Measurements from ENCODE around the gene C4BPA.

C4BPA gene

DNA sequence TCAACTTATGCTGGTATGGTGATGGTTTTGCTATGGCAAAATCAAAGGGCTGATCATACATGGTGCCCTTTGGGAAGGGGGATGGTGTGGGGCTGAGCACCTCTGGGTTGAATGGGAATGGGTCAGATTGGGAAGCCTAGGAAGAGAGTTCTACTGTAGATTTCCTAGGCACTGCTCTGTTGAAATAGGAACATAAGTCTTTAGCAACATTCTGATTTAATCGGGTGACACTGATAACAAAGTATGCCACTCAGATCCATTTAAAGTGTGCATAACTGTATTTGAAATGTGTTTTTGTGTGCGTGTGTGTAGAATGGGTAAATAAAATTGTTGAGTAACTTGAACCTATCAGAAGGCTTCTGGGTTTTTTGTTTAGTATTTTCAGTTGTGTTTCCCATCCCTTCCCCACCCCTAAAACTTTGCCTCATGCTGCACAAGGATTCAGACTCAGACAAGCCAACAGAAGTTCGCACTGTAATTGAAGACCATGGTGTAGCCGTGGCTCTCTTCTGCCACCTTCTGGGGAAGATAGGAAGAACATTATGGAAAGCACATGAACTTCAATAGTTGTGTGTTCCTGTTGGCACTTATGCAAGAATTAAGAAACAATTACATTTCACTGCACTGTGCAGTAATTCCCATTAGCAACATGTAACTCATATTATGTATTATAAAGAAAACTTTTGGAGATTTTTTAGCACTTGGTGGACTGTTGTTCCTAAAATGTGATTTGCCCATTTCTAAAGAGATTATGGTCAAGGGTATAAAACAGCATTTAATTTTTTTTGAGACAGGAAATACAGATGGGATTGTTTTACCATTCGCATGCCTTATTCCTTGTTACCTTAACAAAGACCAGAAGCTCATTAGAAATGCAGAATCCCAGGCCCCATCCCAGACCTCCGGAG is 26.3 kb upstream of the C4BPA start:
- no peak for DNase-seq (ENCODE audit: low read depth, low spot score)

DNA sequence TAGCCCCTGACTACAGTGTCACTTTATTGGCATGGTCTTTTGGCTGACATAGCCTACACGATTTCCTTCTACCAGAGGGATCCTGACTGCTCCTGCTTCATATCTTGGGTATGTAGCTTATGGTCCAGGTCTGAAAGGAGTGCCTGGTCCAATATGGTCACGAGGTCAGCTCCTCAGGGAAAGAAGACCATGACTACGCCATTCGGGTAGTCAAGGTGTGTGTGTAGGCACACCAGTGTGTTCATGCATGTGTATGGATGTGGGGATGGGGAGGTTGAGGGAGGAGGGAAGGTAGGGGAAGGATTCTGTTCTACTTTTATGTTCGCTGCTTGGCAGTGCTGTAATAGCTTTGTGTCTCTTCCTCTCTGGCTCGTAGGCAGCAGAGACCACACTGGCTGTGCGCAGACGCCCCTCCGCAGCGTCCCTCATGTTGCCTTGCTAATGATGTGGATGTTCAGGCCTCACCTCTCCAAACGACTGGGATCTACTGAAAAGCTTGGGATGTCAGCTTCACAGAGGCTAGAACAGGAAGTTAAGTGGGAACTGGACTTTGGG is 25.4 kb upstream of the C4BPA start:
- no peak for DNase-seq (ENCODE audit: low read depth, low spot score)

DNA sequence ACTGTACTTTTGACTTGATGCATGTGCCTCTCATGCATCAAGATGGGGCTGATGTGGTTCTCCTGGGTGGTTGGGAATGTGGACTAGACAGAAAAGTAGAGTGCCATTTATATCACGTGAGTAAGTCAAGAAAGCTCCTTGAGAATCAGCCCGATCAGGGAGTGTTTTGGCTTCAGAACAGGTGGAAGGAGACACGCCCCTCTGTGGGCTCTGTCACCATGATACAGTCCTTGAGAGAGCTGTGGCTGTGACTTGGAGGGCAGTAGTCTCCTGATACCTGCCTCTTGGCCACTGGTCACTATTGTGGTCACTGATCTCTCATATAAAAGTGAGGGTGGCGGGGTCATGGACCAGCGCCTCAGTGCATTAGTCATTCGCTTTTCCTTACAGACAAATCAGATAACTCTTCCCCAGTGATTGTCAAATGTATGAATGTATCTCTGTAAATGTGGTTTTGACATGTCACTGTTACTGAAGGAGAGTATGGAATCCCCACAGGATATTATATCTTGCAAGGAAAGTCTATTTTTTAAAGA is 24.3 kb upstream of the C4BPA start:
- no peak for DNase-seq (ENCODE audit: low read depth, low spot score)

DNA sequence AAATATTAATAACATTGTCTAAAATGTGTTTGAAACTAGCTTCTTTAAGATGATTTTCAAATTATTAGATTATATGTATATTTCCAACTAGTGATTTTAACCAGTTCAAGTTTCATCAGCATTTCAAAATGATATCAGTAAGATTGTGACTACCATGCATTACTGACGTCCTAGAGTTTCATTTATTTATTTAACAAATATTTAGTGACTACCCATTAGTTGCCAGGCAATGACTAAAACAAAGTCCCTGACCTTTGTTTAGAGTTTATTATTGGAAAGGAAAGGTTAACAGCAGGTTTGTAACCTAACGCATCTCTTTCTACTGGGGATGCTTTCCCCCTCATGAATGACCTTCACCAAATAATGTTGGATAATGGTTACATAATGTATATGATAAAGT is 22.9 kb upstream of the C4BPA start:
- no peak for DNase-seq (ENCODE audit: low read depth, low spot score)

DNA sequence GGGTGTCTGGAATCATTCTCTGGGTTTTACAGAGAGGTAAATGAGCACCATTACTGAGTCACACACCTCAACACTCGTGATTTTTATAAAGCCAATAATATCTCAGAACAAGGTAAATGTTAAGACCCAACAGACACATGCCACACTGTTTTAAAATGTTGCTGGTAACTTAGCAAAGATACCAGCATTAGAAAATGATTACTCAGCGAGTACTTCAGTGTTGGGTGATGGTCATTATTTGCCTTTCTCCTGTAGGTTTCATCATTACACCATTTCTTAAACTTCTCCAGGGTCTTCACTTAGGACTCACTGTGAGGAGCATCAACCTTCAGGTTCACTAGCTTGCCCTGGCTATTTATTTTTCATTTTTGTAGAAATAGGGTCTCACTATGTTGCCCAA is 22.2 kb upstream of the C4BPA start:
- DNase-seq (ENCODE audit: low read depth, low spot score), result no peak

DNA sequence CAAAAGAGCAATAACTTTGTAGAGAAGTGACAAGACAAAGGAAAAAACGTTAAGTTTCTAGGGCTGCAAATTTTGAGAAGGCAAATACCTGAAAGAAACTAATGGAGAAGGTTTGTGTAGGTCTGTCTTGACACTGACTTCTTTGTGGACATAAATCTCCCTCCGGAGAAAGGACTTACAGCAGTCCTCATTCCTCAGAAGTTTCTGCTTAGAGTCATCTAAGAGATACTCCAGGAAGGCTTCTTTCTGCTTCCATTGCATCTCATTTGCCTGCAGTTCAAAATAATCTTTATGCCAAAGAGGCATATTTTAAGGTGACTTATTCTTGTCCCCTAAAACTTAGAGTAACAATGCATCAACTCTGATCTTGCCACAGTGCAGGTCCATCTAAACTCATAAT is 19.8 kb upstream of the C4BPA start:
- no peak for DNase-seq (ENCODE audit: low read depth, low spot score)

DNA sequence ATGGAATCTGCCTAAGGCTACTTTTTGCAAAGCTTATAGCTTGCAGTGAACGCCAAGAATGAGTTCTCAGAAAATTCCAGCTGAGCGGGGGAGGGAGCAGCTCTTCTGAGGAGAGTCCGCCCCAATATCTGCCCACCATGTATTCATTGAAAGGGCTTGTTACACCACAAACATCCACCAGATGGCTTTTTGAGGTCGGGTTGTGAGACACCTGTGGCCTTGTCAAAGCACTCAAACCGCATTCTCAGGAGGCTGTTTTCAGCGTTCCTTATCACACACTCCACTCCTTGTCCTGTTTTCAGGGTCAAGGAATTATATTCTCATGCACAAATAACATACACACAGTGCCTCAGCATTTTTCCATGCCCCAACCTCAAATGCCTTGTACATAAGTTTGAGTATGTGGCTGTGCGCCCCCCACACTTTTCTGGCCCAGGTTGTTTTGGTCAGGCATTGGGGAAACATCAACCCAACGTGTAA is 19.3 kb upstream of the C4BPA start:
- DNase-seq (ENCODE audit: low read depth, low spot score), result peak; percentile 71

DNA sequence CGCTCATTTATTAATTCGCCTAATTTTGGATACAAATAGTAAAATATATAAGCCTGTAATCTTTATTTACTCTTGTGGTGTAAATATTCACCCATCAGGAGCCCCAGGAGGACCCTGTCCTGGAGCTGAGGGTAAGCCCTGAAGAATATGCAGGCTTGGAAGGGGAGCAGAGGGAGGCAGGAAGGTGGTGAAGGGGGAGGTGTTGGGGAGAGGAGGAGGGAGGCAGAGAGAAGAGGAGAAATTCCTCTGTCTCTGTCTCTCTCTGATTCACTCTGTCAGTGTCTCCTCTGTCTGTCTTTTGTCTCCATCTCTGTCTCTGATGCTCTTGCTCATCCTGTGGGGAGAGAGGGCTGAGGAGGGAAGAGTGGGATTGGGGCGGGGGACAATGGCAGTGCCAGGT is 18.1 kb upstream of the C4BPA start:
- DNase-seq (ENCODE audit: low read depth, low spot score), result no peak

DNA sequence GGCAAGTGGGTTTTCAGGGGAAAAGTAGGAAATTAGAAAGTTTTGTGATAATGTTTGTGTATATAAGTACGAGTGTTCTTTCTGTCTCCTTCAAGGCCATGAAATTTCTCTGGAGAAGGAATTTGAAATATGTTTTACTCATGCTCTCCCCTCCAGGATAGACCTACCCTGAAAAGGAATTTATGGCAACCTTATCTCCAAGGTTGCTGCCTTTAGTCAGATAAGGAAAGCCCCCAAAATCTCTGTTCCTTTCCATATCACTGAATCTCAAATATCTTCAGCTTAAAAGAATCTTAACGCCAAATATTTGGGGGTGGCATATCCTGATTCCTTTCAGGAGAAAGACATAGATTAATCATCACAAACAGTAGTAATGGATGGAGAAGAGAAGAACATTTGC is 15.9 kb upstream of the C4BPA start:
- no peak for DNase-seq (ENCODE audit: low read depth, low spot score)

DNA sequence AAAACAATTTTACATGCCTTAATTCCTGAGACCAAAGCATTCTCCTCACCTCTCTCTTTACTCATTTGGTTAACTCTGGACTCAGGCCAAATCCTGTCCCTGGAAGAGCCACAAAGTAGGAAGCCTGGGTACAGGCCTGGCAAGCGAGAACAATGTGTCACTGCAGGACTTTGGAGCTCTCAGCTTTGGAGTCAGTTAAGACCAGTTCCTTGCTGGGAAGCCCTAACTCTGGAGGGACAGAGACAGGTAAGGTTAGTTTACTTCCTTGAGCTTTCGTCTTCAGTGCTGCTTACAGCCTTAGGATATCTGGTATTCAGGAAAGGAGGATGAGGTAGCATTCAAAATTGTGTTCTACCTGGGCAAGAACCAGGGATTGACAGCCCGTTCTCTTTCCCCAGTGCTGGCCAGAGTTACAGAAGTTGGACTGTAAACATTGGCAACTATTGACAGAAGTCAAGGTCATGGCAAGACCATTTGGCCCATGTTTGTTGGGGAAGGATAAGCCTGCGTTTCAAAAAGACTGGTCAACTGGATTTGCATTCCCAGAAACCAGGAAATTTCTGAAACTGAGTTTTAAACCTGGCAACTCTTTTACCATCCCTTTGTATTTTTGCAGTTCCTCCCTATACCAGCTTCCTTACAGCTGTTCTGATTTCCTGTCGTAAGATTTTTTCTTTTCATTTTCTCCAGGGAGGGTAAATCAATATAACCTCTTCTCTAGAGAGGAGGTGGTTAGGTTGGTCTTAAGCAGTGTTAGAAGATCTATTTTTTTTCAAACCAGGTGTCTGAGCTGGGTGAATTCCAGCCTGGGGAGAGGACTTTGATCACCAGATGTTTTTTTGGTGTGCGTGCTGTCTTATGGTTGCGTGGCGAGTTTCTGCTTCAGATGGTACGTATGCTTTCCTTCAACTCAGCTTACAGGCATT is 15.1 kb upstream of the C4BPA start, which contains the start of gene C4BPB:
Gene C4BPB, plus strand, starts transcription at position 160 of the 926 bp plus-strand sequence. Its CDS starts 672 bp downstream, at position 832.
- DNase-seq (ENCODE audit: low read depth, low spot score), result no peak

DNA sequence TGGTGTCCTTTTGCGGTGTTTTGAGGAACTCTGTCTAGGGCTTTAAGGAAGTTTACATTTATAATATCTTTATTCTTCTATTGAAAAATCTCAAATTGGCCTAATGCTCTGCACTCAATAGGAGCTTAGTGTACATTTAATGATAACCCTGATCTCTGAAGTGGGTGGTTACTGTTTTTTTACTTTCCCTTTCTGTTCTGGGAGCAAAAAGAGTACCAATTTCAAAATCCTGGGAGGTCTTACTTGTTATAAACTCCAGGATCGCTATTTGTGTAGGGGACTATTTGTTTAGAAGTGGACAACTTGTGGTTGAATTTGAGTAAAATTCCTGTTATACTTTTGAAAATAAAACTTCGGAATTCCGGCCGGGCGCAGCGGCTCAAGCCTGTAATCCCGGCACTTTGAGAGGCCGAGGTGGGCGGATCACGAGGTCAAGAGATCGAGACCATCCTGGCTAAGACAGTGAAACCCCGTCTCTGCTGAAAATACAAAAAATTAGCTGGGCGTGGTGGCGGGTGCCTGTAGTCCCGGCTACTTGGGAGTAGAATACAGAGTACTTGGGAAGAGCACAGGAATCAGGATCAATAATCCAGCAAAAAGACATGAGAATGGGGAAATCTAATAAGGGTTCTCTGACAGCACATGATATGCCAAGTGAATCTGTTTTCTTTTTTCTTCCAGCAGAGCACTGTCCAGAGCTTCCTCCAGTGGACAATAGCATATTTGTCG is 14.2 kb upstream of the C4BPA start:
- no peak for DNase-seq (ENCODE audit: low read depth, low spot score)

DNA sequence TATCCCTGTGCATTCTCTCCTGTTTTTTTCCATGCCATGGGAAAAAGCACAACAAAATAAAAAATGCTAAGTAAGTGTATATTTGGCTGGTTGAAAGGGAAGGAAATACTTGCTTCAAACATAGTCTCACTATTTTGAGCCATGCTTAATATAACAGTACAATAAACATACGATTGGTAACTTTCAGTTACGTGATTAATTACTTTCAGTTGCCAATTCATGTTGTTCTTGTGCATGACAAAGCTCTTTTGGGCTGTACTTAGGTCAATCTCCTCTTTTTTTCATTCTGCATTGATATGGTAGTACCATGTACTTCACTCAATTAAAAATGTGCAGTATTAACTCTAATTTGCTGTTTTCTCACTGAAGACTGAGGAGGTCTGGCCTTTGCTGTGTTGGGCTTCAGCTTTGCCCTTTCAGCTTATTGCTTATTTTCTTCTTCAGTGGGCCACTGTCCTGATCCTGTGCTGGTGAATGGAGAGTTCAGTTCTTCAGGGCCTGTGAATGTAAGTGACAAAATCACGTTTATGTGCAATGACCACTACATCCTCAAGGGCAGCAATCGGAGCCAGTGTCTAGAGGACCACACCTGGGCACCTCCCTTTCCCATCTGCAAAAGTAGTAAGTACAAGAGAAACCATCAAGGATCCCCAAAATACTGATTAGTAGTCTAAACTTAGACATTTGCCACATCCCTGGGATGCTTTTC is 12.7 kb upstream of the C4BPA start:
- no peak for DNase-seq (ENCODE audit: low read depth, low spot score)

DNA sequence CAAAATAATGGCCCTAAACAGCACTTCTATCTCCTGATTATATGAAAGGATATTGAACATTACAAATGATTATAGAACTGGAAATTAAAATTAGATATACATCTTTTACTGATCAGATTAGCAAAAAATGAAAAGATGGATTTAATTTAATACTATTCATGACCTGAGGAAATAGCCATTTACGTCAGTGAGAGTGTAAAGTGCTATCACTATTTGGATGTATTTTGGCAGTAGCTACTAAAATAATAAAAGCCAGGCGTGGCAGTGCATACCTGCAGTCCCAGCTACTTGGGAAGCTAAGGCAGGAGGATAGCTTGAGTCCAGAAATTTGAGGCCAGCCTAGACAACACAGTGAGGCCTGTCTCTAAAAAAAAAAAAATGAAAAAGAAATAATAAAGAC is 10.1 kb upstream of the C4BPA start:
- DNase-seq (ENCODE audit: low read depth, low spot score), result no peak

DNA sequence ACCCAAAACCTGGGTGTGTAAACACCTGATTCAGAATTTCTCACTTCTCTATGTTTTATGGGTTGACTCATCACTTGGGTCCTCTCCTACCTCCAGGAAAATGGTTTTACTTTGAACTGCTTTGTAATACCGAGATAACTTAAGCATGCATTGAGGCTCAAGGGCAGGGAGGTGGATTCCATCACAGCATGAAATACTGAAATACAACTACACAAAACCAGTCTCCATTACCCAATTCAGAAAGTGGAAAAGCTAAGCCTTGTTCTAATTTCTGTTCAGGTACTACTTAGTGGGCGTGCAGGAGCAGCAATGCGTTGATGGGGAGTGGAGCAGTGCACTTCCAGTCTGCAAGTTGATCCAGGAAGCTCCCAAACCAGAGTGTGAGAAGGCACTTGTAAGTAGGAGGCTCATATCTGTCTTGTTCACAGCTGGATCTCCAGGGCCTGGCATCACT is 6.1 kb upstream of the C4BPA start:
- DNase-seq (ENCODE audit: low read depth, low spot score), result no peak

DNA sequence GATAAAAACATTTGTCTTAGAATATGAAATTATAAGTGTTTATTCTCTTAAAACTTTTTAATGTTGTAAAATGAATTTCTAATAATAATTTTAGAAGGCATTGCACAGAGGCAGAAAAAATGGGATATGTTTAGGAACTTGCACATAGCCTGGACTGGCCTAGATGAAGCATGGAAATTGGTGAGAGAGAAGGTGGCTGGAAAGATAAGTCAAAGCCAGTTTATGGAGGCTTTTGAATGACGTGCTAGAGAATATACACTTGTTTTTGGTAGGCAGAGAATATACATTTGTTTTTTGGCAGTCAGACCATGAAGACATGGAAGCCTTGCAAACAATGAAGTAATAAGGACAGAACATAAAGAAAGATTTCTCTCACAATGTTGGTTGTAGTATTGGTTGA is 2.3 kb upstream of the C4BPA start:
- no peak for DNase-seq (ENCODE audit: low read depth, low spot score)

DNA sequence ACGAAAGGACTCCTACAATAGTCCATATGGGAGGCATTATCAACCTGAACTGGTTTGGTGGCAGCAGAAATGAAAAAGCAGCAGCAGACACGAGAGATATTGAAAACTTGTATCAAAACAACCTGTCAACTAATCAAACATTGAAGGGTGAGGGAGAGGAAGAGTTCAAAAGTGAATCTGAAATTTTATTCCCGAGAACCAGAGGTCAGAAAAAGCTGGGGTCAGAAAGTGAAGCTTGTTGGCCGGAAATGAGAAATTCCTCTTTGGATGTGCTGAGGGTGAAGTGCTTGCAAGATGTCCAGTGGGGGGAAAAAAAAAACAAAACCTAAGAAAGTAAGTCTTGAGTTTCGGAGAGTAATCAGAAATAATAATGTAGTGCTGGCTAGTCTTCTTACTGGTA is 1.9 kb upstream of the C4BPA start:
- DNase-seq (ENCODE audit: low read depth, low spot score), result no peak

DNA sequence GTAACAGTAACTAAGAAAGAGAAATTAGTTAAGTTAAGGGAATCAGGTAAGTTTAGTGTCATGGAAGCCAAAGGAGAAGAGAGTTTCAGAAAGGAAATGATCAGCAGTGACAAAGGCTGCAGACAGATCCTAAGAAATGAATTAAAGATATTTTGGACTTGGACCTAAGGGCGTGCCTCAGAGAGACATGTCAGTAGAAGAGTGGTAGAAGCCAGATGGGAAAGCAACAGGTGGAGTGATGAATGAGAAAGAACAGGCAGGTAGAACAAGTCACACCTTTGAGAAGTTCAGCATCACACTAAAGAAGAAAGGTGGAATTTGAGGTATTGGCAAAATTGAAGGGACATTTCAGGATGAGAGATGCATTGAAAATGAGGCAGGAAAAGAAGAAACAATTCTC is 1.4 kb upstream of the C4BPA start:
- DNase-seq (ENCODE audit: low read depth, low spot score), result no peak

DNA sequence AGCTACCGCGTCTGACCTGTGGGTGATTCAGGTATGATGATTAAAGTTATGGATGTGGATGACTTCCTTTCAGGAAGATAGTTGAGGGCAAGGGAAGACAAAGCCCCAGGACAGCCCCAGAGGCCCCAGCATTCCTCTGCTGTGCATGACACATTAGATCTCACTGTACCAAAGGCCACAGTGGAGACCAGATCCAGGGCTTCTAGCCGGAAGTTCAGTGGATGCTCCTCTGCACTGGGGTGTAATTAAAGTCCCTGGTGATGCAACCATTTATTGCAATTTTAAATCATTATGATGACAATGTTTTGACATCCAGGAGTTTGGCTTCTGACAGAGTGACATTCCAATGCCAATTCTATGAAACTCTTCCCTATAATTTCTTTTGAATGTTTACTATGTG is 5.0 kb downstream of the C4BPA start:
- DNase-seq (ENCODE audit: low read depth, low spot score), result no peak

DNA sequence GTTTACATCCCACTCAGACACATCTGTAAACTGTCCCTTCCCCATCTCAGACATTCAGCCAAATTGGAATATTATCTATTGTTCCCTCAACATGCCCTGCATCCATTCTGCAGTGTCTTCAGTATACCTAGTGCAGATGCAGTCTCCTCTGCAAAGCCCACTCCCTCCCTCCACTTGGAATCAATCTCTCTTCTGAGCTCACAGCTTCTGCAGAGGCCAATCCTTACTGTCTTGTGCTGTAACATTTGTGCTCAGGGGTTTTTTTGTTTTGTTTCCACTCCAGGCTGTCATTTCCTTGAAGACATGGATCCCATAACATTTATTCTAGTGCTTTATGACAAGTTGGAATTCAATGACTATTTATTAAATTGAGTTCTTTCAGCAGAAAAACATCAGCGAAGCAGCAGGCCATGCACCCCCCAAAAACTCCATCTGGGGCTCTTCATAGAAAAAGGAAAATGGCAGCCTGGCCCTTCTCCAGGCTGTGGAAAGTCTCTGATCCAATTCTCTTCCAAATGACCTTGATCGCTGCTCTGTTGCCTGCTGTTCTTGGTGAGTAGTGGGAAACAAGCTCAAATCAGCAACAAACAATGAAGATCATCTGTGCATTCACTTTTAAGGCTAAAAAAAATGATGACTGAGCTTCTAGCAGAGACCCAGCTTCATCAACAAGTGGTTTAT is 8.7 kb downstream of the C4BPA start:
- DNase-seq (ENCODE audit: low read depth, low spot score), result no peak

DNA sequence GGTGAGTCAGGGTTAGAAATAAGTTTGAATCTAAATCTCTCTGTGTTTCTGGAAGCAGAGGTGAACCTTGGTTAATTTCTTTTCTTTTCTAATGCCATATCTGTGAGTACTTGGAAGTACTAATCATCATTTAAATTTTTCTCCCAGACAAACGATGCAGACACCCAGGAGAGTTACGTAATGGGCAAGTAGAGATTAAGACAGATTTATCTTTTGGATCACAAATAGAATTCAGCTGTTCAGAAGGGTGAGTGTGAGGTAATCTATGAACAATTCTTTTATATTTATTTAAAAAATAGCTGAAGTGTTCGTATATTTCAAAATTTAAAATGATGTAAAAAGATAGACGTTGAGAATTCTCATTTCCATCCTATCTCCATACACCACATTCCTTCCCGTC is 11.2 kb downstream of the C4BPA start:
- DNase-seq (ENCODE audit: low read depth, low spot score), result no peak

Data from iPS DF 19.7 (cell line).